ENCODE data around the gene FOXQ1. TPM values are rescaled to one million over a fixed set of nuclear protein-coding genes. Genes with fewer than 3 reads are reported as not detected.

Gene FOXQ1
- total RNA-seq, 1 experiment from 2014 or later, result 46.1 TPM

DNA sequence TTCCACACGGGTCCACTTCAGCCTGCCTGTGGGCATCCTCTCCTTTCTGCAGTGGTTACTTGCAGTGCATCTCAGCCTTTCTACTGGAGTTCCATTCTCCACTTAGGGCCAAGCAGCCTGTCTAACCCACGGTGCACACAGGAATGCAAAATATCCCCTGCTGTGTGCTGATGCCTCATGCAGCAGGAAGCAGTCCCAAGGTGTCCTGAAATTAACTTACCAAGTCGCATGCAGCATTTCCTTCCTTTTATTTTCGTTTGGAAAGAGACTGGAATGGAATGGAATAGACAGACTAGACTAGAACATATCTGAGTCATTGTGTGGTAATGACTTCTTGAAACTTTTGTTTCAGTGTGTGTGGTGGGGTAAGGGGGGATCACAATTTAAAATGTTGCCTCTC lies 25.9 kb upstream of the FOXQ1 start:
- CTCF ChIA-PET, result interaction anchor here (0.6 kb wide), 1 partner anchor 15 kb away, joined by 4 read pairs; no protein-coding TSS in a partner anchor
- Mint-ChIP-seq H3K36me3 (ENCODE audit: insufficient read depth, unreplicated experiment) (peaks cover 10% of the 10 kb centered on the region), H3K9me3 (ENCODE audit: low read depth, unreplicated experiment) (no peaks in the 10 kb centered on the region), H3K27me3 (ENCODE audit: unreplicated experiment) (no peaks in the 10 kb centered on the region), H3K4me1 (ENCODE audit: low read depth, unreplicated experiment) (peaks cover 25% of the 10 kb centered on the region), H3K4me3 (ENCODE audit: low read depth, unreplicated experiment) (no peak overlapping the region), H3K27ac (ENCODE audit: unreplicated experiment) (peak overlapping the region; percentile 95)
- DNase-seq, result no peak
- intact Hi-C loops (cut with micrococcal nuclease; ENCODE audit: unreplicated experiment), result no loop called here
- BruUV-seq (replicated peaks), result no TSS peak
- TF ChIP-seq, protein P1, sequence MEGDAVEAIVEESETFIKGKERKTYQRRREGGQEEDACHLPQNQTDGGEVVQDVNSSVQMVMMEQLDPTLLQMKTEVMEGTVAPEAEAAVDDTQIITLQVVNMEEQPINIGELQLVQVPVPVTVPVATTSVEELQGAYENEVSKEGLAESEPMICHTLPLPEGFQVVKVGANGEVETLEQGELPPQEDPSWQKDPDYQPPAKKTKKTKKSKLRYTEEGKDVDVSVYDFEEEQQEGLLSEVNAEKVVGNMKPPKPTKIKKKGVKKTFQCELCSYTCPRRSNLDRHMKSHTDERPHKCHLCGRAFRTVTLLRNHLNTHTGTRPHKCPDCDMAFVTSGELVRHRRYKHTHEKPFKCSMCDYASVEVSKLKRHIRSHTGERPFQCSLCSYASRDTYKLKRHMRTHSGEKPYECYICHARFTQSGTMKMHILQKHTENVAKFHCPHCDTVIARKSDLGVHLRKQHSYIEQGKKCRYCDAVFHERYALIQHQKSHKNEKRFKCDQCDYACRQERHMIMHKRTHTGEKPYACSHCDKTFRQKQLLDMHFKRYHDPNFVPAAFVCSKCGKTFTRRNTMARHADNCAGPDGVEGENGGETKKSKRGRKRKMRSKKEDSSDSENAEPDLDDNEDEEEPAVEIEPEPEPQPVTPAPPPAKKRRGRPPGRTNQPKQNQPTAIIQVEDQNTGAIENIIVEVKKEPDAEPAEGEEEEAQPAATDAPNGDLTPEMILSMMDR (IDR thresholded peaks at IDR 0.05; ENCODE audit: unreplicated experiment), result no peak

DNA sequence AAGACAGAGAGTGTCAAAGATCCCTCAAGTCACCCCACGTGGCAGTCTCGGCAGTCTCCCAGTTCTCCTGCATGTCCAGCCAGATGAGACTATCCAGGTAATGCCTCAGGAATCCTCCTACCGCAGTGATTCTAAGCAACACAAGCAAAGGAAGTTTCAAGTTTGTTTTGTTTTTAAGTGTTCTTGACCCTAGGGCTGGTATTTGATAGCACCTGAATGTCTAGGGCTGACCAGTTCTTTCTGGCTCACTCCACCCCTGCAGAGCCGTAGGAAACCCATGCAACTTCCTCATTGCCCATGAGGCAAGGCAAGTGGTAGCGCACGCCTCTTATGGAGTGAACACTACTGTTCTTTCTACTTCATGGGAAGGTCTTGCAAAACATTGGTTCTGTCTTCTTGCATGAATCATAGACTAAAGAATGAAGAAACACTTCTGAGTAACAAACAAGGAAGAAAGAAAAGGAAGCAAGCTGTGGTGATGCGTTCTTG lies 24.8 kb upstream of the FOXQ1 start:
- intact Hi-C loops (cut with micrococcal nuclease; ENCODE audit: unreplicated experiment), result loop anchor here (1.0 kb wide), 1 partner anchor 48 kb away; no protein-coding TSS in a partner anchor
- peak; percentile 76 for DNase-seq
- no TSS peak for BruUV-seq (replicated peaks)
- Mint-ChIP-seq H3K9me3 (ENCODE audit: low read depth, unreplicated experiment) (no peaks in the 10 kb centered on the region), H3K27me3 (ENCODE audit: unreplicated experiment) (no peaks in the 10 kb centered on the region), H3K4me1 (ENCODE audit: low read depth, unreplicated experiment) (peaks cover 25% of the 10 kb centered on the region), H3K36me3 (ENCODE audit: insufficient read depth, unreplicated experiment) (peaks cover 10% of the 10 kb centered on the region), H3K4me3 (ENCODE audit: low read depth, unreplicated experiment) (no peak overlapping the region), H3K27ac (ENCODE audit: unreplicated experiment) (peak overlapping the region; percentile 95)
- TF ChIP-seq, protein P1 (IDR thresholded peaks at IDR 0.05; ENCODE audit: unreplicated experiment), result no peak
- CTCF ChIA-PET, result interaction anchor here (0.6 to 1.1 kb wide), 5 partner anchors 9 to 107 kb away, joined by 3 to 5 read pairs (median 3); partner anchors contain the start of gene FOXQ1

DNA sequence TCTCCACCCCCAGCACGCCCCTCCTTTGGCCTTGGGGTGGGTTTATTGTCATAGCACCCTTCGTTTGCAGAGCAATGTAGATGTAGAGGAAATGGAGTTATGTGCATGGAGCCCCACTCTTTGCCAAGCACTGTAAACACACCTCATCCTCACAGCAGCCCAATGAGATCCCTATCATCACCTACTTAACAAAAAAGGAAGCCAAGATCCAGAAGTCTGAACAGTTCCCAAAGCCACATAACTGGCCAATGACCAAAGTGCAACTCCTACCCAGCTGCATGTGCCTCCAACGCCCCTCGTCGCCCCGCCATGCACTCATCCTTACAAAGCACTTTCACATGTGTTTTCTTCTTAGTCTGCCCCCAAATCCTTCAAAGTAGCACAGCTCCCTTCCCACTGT lies 21.8 kb upstream of the FOXQ1 start:
- H3K27me3 Mint-ChIP-seq (ENCODE audit: unreplicated experiment), result no peaks in the 10 kb centered on the region
- peaks cover 10% of the 10 kb centered on the region for H3K36me3 Mint-ChIP-seq (ENCODE audit: insufficient read depth, unreplicated experiment)
- DNase-seq, result no peak
- BruUV-seq (replicated peaks), result no TSS peak
- no peaks in the 10 kb centered on the region for H3K9me3 Mint-ChIP-seq (ENCODE audit: low read depth, unreplicated experiment)
- intact Hi-C loops (cut with micrococcal nuclease; ENCODE audit: unreplicated experiment), result no loop called here
- no peak overlapping the region for H3K27ac Mint-ChIP-seq (ENCODE audit: unreplicated experiment)
- peaks cover 26% of the 10 kb centered on the region for H3K4me1 Mint-ChIP-seq (ENCODE audit: low read depth, unreplicated experiment)
- CTCF ChIA-PET, result no interaction called here
- TF ChIP-seq, protein P1 (IDR thresholded peaks at IDR 0.05; ENCODE audit: unreplicated experiment), result no peak
- no peak overlapping the region for H3K4me3 Mint-ChIP-seq (ENCODE audit: low read depth, unreplicated experiment)

DNA sequence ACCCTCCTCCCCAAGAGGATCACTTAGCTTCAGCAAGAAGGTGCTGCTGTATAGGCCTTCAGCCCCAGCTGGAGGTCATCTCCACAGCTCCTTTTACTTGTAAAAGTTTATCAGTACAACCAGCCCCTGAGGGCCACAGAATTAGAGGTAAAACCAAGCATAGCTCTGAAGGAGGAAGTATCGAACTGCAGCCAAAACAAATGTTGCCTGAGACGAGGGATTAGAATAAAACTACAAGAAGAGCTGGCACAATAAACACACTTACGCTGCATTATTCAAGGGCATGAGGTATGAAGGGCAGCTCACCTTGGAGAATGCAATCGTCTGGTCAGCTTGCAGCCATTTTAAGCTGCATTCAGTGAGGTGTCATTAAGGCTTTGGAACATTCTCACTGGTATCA lies 21.1 kb upstream of the FOXQ1 start:
- intact Hi-C loops (cut with micrococcal nuclease; ENCODE audit: unreplicated experiment), result no loop called here
- no peaks in the 10 kb centered on the region for H3K27me3 Mint-ChIP-seq (ENCODE audit: unreplicated experiment)
- H3K27ac Mint-ChIP-seq (ENCODE audit: unreplicated experiment), result no peak overlapping the region
- peaks cover 10% of the 10 kb centered on the region for H3K36me3 Mint-ChIP-seq (ENCODE audit: insufficient read depth, unreplicated experiment)
- TF ChIP-seq, protein P1 (IDR thresholded peaks at IDR 0.05; ENCODE audit: unreplicated experiment), result no peak
- CTCF ChIA-PET, result no interaction called here
- no peaks in the 10 kb centered on the region for H3K9me3 Mint-ChIP-seq (ENCODE audit: low read depth, unreplicated experiment)
- DNase-seq, result no peak
- H3K4me3 Mint-ChIP-seq (ENCODE audit: low read depth, unreplicated experiment), result no peak overlapping the region
- BruUV-seq (replicated peaks), result no TSS peak
- H3K4me1 Mint-ChIP-seq (ENCODE audit: low read depth, unreplicated experiment), result peaks cover 33% of the 10 kb centered on the region

Data from Calu3 (cell line).